ENCODE data around the gene MAPKAPK5.

GRCh38 chr12:111798182-111798581 is 43.8 kb upstream of the MAPKAPK5 start:
- no peak for TF ChIP-seq EZH2 (IDR thresholded peaks at IDR 0.05; ENCODE audit: borderline replicate concordance, low read length)
- TF ChIP-seq CTCF (IDR thresholded peaks at IDR 0.05; ENCODE audit: low read length): no peak
